ENCODE results near the gene FARS2. TPM values are rescaled to one million over a fixed set of nuclear protein-coding genes. Genes with fewer than 3 reads are reported as not detected.

FARS2 gene
- total RNA-seq, 1 donor from 2014 or later = 23.3 TPM

DNA sequence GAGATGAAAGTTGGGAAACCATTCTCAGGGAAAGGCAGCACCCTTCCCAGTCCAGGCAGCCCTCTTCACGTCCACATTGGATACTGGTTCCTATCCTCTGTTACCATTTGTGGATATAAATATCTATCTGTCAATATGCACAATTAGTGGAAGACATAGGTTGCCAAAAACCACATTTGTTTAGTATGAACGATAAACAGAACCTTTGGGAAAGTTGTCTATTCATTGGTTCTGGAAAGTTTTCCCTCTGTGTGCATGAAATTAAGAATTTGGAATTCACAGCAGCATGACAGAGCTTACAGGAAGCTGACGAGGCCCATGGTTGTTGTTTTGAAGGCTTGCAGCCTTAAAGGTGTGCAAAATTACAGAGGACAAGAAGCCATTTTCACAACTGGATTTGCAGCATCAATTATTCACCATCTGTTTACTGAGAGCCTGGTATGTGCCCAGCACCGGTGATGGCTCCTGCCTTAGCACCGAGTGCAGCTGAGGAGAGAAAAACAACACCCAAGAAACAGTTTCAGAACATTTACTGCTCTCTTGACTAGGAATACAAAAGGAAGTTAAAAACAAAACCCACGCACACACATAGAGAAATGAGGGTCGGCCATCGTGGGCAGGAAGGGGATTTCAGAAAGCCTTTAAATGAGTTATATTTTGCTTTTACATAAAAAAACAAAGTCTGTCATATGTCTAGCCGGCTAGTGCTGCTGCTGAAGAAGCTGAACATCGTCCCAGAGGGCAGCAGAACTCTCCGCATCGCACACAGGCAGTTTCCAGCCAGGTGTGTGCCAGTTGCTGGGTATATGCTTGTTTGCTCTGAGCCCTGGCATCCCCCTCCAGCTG, 319.6 kb downstream of the FARS2 start:
- H3K9me3 Mint-ChIP-seq = peaks cover 7% of the 10 kb centered on the region
- H3K27me3 Mint-ChIP-seq (ENCODE audit: low read depth) = no peaks in the 10 kb centered on the region
- no peak overlapping the region for H3K4me3 Mint-ChIP-seq
- peak overlapping the region; percentile 15 for H3K27ac Mint-ChIP-seq (ENCODE audit: unreplicated experiment)
- no peak for DNase-seq (ENCODE audit: low read depth, low spot score)
- H3K4me1 Mint-ChIP-seq = peaks cover 6% of the 10 kb centered on the region
- TF ChIP-seq, protein P1, sequence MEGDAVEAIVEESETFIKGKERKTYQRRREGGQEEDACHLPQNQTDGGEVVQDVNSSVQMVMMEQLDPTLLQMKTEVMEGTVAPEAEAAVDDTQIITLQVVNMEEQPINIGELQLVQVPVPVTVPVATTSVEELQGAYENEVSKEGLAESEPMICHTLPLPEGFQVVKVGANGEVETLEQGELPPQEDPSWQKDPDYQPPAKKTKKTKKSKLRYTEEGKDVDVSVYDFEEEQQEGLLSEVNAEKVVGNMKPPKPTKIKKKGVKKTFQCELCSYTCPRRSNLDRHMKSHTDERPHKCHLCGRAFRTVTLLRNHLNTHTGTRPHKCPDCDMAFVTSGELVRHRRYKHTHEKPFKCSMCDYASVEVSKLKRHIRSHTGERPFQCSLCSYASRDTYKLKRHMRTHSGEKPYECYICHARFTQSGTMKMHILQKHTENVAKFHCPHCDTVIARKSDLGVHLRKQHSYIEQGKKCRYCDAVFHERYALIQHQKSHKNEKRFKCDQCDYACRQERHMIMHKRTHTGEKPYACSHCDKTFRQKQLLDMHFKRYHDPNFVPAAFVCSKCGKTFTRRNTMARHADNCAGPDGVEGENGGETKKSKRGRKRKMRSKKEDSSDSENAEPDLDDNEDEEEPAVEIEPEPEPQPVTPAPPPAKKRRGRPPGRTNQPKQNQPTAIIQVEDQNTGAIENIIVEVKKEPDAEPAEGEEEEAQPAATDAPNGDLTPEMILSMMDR (conservative IDR thresholded peaks at IDR 0.05) = no peak
- H3K36me3 Mint-ChIP-seq (ENCODE audit: low read depth) = peaks cover 11% of the 10 kb centered on the region

DNA sequence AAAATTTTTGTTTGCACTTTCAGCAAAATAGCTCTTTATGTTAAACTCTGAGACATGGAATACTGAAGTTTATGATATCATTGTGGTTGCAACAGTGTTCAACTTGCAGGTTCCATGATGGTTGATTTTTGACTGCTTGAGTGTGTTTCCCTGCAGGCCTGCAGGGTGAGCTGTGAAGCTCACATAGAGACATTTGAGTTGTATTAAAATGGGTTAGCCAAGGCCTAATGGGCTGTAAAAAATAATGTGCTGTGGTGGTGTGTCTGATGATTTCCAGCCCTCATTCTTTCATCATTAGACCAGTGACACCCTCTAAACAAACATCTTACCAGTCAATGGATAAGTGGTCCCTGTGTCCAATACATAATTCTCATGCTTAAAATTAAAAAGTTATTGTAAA, 321.4 kb downstream of the FARS2 start:
- no peak overlapping the region for H3K4me3 Mint-ChIP-seq
- peaks cover 4% of the 10 kb centered on the region for H3K9me3 Mint-ChIP-seq
- peaks cover 6% of the 10 kb centered on the region for H3K4me1 Mint-ChIP-seq
- DNase-seq (ENCODE audit: low read depth, low spot score) = no peak
- TF ChIP-seq, protein P1 (conservative IDR thresholded peaks at IDR 0.05) = peak; percentile 25
- H3K36me3 Mint-ChIP-seq (ENCODE audit: low read depth) = peaks cover 7% of the 10 kb centered on the region
- H3K27ac Mint-ChIP-seq (ENCODE audit: unreplicated experiment) = no peak overlapping the region
- H3K27me3 Mint-ChIP-seq (ENCODE audit: low read depth) = no peaks in the 10 kb centered on the region

DNA sequence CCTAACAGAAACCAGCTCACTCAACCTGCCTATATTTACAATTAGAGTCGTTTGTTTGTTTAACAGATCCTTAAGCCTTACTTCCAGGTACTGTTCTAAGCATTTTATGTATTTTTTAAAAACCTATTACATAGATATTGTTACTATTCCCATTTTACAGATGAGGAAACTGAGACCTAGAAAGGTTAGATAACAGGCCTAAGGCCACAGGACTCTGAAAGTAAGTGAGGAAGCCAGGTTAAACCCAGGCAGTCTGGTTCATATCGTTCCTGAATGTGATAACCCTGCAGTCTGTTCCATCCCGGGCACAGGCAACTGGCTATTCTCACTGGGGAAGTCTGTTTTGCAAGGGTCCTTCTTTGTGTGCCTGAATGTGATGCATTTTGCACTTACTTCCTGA, 322.2 kb downstream of the FARS2 start:
- Mint-ChIP-seq H3K4me3 (no peak overlapping the region), H3K9me3 (peaks cover 4% of the 10 kb centered on the region), H3K36me3 (ENCODE audit: low read depth) (peaks cover 7% of the 10 kb centered on the region), H3K27me3 (ENCODE audit: low read depth) (no peaks in the 10 kb centered on the region), H3K27ac (ENCODE audit: unreplicated experiment) (no peak overlapping the region), H3K4me1 (peaks cover 6% of the 10 kb centered on the region)
- DNase-seq (ENCODE audit: low read depth, low spot score) = no peak
- TF ChIP-seq, protein P1 (conservative IDR thresholded peaks at IDR 0.05) = no peak

DNA sequence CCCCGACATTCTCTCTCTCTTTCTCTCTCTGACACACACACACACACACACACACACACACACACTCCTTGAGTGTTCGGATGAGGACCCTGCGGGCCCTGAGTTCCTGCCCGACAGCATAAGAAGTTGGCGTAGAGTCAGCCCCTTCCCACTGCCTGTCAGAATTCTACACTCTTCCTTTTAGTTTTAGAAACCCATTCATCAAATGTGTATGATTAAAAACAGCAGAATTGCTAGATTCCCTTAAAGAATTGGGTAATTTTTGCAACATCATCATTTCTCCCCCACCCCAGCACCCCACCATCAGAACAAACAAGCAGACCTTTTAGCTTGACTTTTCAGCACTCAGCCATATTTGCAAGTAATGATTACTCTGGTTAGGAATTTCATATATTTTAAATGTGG, 322.8 kb downstream of the FARS2 start:
- Mint-ChIP-seq H3K36me3 (ENCODE audit: low read depth) (peaks cover 7% of the 10 kb centered on the region), H3K27me3 (ENCODE audit: low read depth) (no peaks in the 10 kb centered on the region), H3K4me1 (peaks cover 6% of the 10 kb centered on the region), H3K9me3 (peaks cover 4% of the 10 kb centered on the region), H3K27ac (ENCODE audit: unreplicated experiment) (peak overlapping the region; percentile 86), H3K4me3 (no peak overlapping the region)
- DNase-seq (ENCODE audit: low read depth, low spot score) = no peak
- TF ChIP-seq, protein P1 (conservative IDR thresholded peaks at IDR 0.05) = no peak

DNA sequence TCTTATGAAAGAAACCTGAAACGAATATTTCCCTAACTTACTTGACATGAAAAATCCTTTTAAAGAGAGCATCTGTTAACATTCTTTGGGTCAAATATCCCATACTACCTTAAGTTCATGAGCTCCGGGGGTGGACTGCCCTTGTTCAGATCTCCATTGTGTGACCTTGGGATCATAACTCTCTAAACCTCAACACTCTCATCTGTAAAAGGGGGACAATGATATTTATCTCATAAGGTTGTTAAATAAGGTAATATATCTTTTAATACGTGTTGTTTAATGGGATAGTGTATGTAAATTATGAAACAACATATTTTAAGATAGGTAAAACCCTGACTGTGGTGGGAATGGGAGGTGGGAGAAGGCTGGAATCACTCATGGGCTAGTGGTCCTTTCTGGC, 326.3 kb downstream of the FARS2 start:
- no peaks in the 10 kb centered on the region for H3K27me3 Mint-ChIP-seq (ENCODE audit: low read depth)
- peaks cover 4% of the 10 kb centered on the region for H3K9me3 Mint-ChIP-seq
- DNase-seq (ENCODE audit: low read depth, low spot score) = no peak
- peaks cover 7% of the 10 kb centered on the region for H3K36me3 Mint-ChIP-seq (ENCODE audit: low read depth)
- H3K27ac Mint-ChIP-seq (ENCODE audit: unreplicated experiment) = no peak overlapping the region
- H3K4me3 Mint-ChIP-seq = no peak overlapping the region
- H3K4me1 Mint-ChIP-seq = peaks cover 6% of the 10 kb centered on the region
- TF ChIP-seq, protein P1 (conservative IDR thresholded peaks at IDR 0.05) = no peak

All from neural crest cell (in vitro differentiated cells).